Head of caudate nucleus (tissue), 42 donors: ENCODE measurements around the gene YOD1.

Experiments
- DNase-seq, 42 donors: peaks; one replicate each; pipeline versions ENCODE4 v3.0.0 to v3.0.0-alpha.2; 2020 to 2021; ENCODE audit warnings: mixed read lengths in 7 of 42
- intact Hi-C: fragments of 100-400 bp; cut with DNase I; formaldehyde crosslinking; loops from one replicate; pipeline ENCODE4 v1.15.0; 2022

Gene YOD1

GRCh38 chr1:207031632-207032264 lies 19.3 kb downstream of the YOD1 start:
- no peak for DNase-seq
- intact Hi-C loops, result no loop called here

- intact Hi-C loops, result no loop called here
- DNase-seq, result no peak
These were observed 20.0 kb downstream of the YOD1 start for GRCh38 chr1:207031016-207031415.

- DNase-seq, result no peak
- intact Hi-C loops, result no loop called here
These were observed 20.4 kb downstream of the YOD1 start for GRCh38 chr1:207030522-207031009.

- DNase-seq, result no peak
- intact Hi-C loops, result no loop called here
These were observed 21.1 kb downstream of the YOD1 start for GRCh38 chr1:207029701-207030521.

GRCh38 chr1:207028884-207029650 lies 21.9 kb downstream of the YOD1 start:
- intact Hi-C loops, result no loop called here
- DNase-seq, result no peak

- intact Hi-C loops, result no loop called here
- no peak for DNase-seq
These were observed 23.1 kb downstream of the YOD1 start for GRCh38 chr1:207027921-207028320.

GRCh38 chr1:207027206-207027777 lies 23.7 kb downstream of the YOD1 start:
- DNase-seq, result no peak

GRCh38 chr1:207026104-207026534 lies 24.9 kb downstream of the YOD1 start:
- no peak for DNase-seq
- intact Hi-C loops, result no loop called here

More at GRCh38 chr1:207027206-207027777, 23.7 kb downstream of the YOD1 start:
- intact Hi-C loops, result no loop called here

- intact Hi-C loops, result no loop called here
- no peak for DNase-seq
These were observed 25.7 kb downstream of the YOD1 start for GRCh38 chr1:207025146-207025880.

GRCh38 chr1:207024202-207025145 lies 26.5 kb downstream of the YOD1 start:
- no peak for DNase-seq
- intact Hi-C loops, result no loop called here

GRCh38 chr1:207022996-207023679 lies 27.9 kb downstream of the YOD1 start:
- no peak for DNase-seq
- intact Hi-C loops, result no loop called here

GRCh38 chr1:207021876-207022596 lies 29.0 kb downstream of the YOD1 start:
- intact Hi-C loops, result no loop called here
- DNase-seq, result no peak

- intact Hi-C loops, result no loop called here
These were observed 29.7 kb downstream of the YOD1 start for GRCh38 chr1:207021139-207021861.

GRCh38 chr1:207020709-207021107 lies 30.3 kb downstream of the YOD1 start:
- intact Hi-C loops, result no loop called here
- no peak for DNase-seq

More at GRCh38 chr1:207021139-207021861, 29.7 kb downstream of the YOD1 start:
- DNase-seq, result peak in 14 of 42 donors; percentile 5 to 59 (median 27)

GRCh38 chr1:207020065-207020708 lies 30.8 kb downstream of the YOD1 start:
- intact Hi-C loops, result no loop called here
- DNase-seq, result no peak
